ENCODE results near the gene RYR3. TPM values are rescaled to one million over a fixed set of nuclear protein-coding genes. Genes with fewer than 3 reads are reported as not detected.

Gene RYR3
- total RNA-seq, 1 experiment from 2014 or later, result not detected

GRCh38 chr15:33907326-33907725, 596.6 kb downstream of the RYR3 start:
- H3K27me3 Mint-ChIP-seq (ENCODE audit: insufficient read depth, unreplicated experiment), result no peaks in the 10 kb centered on the region
- intact Hi-C loops (cut with micrococcal nuclease), result no loop called here
- no peak for DNase-seq (ENCODE audit: unreplicated experiment)
- CTCF ChIA-PET, result no interaction called here
- no peak overlapping the region for H3K4me3 Mint-ChIP-seq (ENCODE audit: unreplicated experiment)
- no peak overlapping the region for H3K27ac Mint-ChIP-seq (ENCODE audit: low read depth, unreplicated experiment)
- H3K9me3 Mint-ChIP-seq (ENCODE audit: unreplicated experiment), result no peaks in the 10 kb centered on the region
- BruUV-seq (replicated peaks), result no TSS peak
- H3K4me1 Mint-ChIP-seq (ENCODE audit: insufficient read depth, unreplicated experiment), result peaks cover 25% of the 10 kb centered on the region
- POLR2A ChIA-PET, result interaction anchor here (0.7 kb wide), 1 partner anchor 753 kb away, joined by 3 read pairs; no protein-coding TSS in a partner anchor
- no peaks in the 10 kb centered on the region for H3K36me3 Mint-ChIP-seq (ENCODE audit: insufficient read depth, unreplicated experiment)
- TF ChIP-seq CTCF (IDR thresholded peaks at IDR 0.05; ENCODE audit: unreplicated experiment), result no peak

GRCh38 chr15:33908406-33908805, 597.6 kb downstream of the RYR3 start:
- Mint-ChIP-seq H3K4me3 (ENCODE audit: unreplicated experiment) (no peak overlapping the region), H3K36me3 (ENCODE audit: insufficient read depth, unreplicated experiment) (no peaks in the 10 kb centered on the region), H3K4me1 (ENCODE audit: insufficient read depth, unreplicated experiment) (peaks cover 25% of the 10 kb centered on the region), H3K9me3 (ENCODE audit: unreplicated experiment) (no peaks in the 10 kb centered on the region), H3K27ac (ENCODE audit: low read depth, unreplicated experiment) (peak overlapping the region; percentile 22), H3K27me3 (ENCODE audit: insufficient read depth, unreplicated experiment) (no peaks in the 10 kb centered on the region)
- ChIA-PET POLR2A (no interaction called here), CTCF (interaction anchor here (0.6 kb wide), 1 partner anchor 77 kb away, joined by 3 read pairs; no protein-coding TSS in a partner anchor)
- BruUV-seq (replicated peaks), result no TSS peak
- DNase-seq (ENCODE audit: unreplicated experiment), result no peak
- TF ChIP-seq CTCF (IDR thresholded peaks at IDR 0.05; ENCODE audit: unreplicated experiment), result no peak
- intact Hi-C loops (cut with micrococcal nuclease), result no loop called here

- BruUV-seq (replicated peaks), result no TSS peak
- Mint-ChIP-seq H3K36me3 (ENCODE audit: insufficient read depth, unreplicated experiment) (no peaks in the 10 kb centered on the region), H3K4me3 (ENCODE audit: unreplicated experiment) (no peak overlapping the region), H3K4me1 (ENCODE audit: insufficient read depth, unreplicated experiment) (peaks cover 38% of the 10 kb centered on the region), H3K27ac (ENCODE audit: low read depth, unreplicated experiment) (no peak overlapping the region), H3K9me3 (ENCODE audit: unreplicated experiment) (no peaks in the 10 kb centered on the region), H3K27me3 (ENCODE audit: insufficient read depth, unreplicated experiment) (no peaks in the 10 kb centered on the region)
- ChIA-PET POLR2A (interaction anchor here (0.7 to 1.2 kb wide), 2 partner anchors 20 to 55 kb away, joined by 3 read pairs; no protein-coding TSS in a partner anchor), CTCF (interaction anchor here (0.7 to 2.0 kb wide), 2 partner anchors 12 to 14 kb away, joined by 3 to 8 read pairs; no protein-coding TSS in a partner anchor)
- DNase-seq (ENCODE audit: unreplicated experiment), result peak; percentile 43
- intact Hi-C loops (cut with micrococcal nuclease), result no loop called here
- TF ChIP-seq CTCF (IDR thresholded peaks at IDR 0.05; ENCODE audit: unreplicated experiment), result no peak
These were observed 600.0 kb downstream of the RYR3 start for GRCh38 chr15:33910741-33911140.

GRCh38 chr15:33912326-33912725, 601.6 kb downstream of the RYR3 start:
- DNase-seq (ENCODE audit: unreplicated experiment), result no peak
- no peaks in the 10 kb centered on the region for H3K27me3 Mint-ChIP-seq (ENCODE audit: insufficient read depth, unreplicated experiment)
- intact Hi-C loops (cut with micrococcal nuclease), result no loop called here
- no TSS peak for BruUV-seq (replicated peaks)
- H3K36me3 Mint-ChIP-seq (ENCODE audit: insufficient read depth, unreplicated experiment), result no peaks in the 10 kb centered on the region
- H3K4me3 Mint-ChIP-seq (ENCODE audit: unreplicated experiment), result no peak overlapping the region
- H3K4me1 Mint-ChIP-seq (ENCODE audit: insufficient read depth, unreplicated experiment), result peaks cover 42% of the 10 kb centered on the region
- ChIA-PET POLR2A (interaction anchor here (0.8 kb wide), 1 partner anchor 24 kb away, joined by 3 read pairs; no protein-coding TSS in a partner anchor), CTCF (no interaction called here)
- no peak overlapping the region for H3K27ac Mint-ChIP-seq (ENCODE audit: low read depth, unreplicated experiment)
- TF ChIP-seq CTCF (IDR thresholded peaks at IDR 0.05; ENCODE audit: unreplicated experiment), result no peak
- no peaks in the 10 kb centered on the region for H3K9me3 Mint-ChIP-seq (ENCODE audit: unreplicated experiment)

Data from MCF 10A (cell line).